A549 (cell line): Measurements from ENCODE around the gene CCNYL1. TPM values are rescaled to one million over a fixed set of nuclear protein-coding genes. Genes with fewer than 3 reads are reported as not detected.

Experiments used
- ATAC-seq, 2 experiments: fragments of 200-7000 bp in 1 of 2; fragments of >200 bp in 1 of 2; cut with Nextera tagmentation in 1 of 2; cut with Tn5 transposase in 1 of 2; 3 replicates each; pipeline versions ENCODE4 v1.8.0 to v1.9.1; 2018 to 2020; ENCODE audit warnings: mild to moderate bottlenecking in 1 of 2, moderate library complexity in 1 of 2
- CTCF ChIA-PET: fragments of 300-600 bp; sonication (Branson Sonifier 250); formaldehyde crosslinking; extraction: SDS; loops from one replicate; lab custom pipeline; 2021; ENCODE audit warnings: antibody characterized with exemption, inconsistent platforms; lab: Yijun Ruan, JAX
- POLR2A ChIA-PET: fragments of 350-600 bp; formaldehyde crosslinking; extraction: SDS; loops from one replicate; lab custom pipeline; 2021; ENCODE audit warnings: antibody characterized with exemption, inconsistent platforms; lab: Yijun Ruan, JAX
- DNase-seq, 2 experiments: peaks; one replicate each; pipeline versions ENCODE4 v3.0.0 to v3.0.0-alpha.2; 2011 to 2016; ENCODE audit warnings: low read depth in 1 of 2, low spot score in 1 of 2
- FAIRE-seq: peaks from 2 replicates; lab custom pipeline; 2011; peaks lifted over from hg19 to GRCh38; lab: Jason Lieb, UNC
- H3K27ac ChIP-seq, 2 experiments: fragments of >200 bp; sonication (Bioruptor Twin); formaldehyde crosslinking; 3 replicates each; pipeline ENCODE4 v1.5.1; 2016 to 2017
- H3K4me1 ChIP-seq: fragments of >200 bp; sonication (Bioruptor Twin); formaldehyde crosslinking; 3 replicates; pipeline ENCODE4 v1.6.1; 2016
- H3K4me2 ChIP-seq: fragments of >200 bp; sonication (Bioruptor Twin); formaldehyde crosslinking; 3 replicates; pipeline ENCODE4 v1.6.1; 2016
- H3K4me3 ChIP-seq: fragments of >200 bp; sonication (Bioruptor Twin); formaldehyde crosslinking; 3 replicates; pipeline ENCODE4 v1.5.1; 2016
- H3K9me3 ChIP-seq: fragments of >200 bp; sonication (Bioruptor Twin); formaldehyde crosslinking; 3 replicates; pipeline ENCODE4 v1.6.1; 2016
- CBX2 ChIP-seq: fragments of 200-600 bp; sonication (generic); IDR thresholded peaks from 2 replicates; pipeline ENCODE4 v1.6.1; 2016; ENCODE audit warnings: low read depth, mild to moderate bottlenecking, borderline replicate concordance
- CBX8 ChIP-seq: fragments of 200-600 bp; sonication (generic); IDR thresholded peaks from 2 replicates; pipeline ENCODE4 v1.6.1; 2016
- CHD2 ChIP-seq: fragments of 150-350 bp; IDR thresholded peaks from 2 replicates; pipeline ENCODE4 v1.6.1; 2014; ENCODE audit warnings: low read length; ENCODE audit not compliant: partially characterized antibody
- EHF ChIP-seq: fragments of 250-450 bp; sonication (Bioruptor Pico); IDR thresholded peaks from 2 replicates; pipeline ENCODE4 v1.5.0; 2020; ENCODE audit warnings: mild to moderate bottlenecking
- ELK1 ChIP-seq: fragments of 150-350 bp; IDR thresholded peaks from 2 replicates; pipeline ENCODE4 v1.6.1; 2014; ENCODE audit warnings: low read depth, mild to moderate bottlenecking, low read length
- EP300 ChIP-seq, 2 experiments: fragments of >200 bp; sonication (Bioruptor Twin); formaldehyde crosslinking; IDR thresholded peaks; 2 replicates in 1 of 2; 3 replicates in 1 of 2; pipeline ENCODE4 v1.6.1; 2016 to 2017
- FOSB ChIP-seq: fragments of 250-450 bp; sonication (Bioruptor Pico); IDR thresholded peaks from 2 replicates; pipeline ENCODE4 v1.5.0; 2020; ENCODE audit warnings: mild to moderate bottlenecking, moderate library complexity
- FOSL2 ChIP-seq, 2 experiments: fragments of 450-650 bp in 1 of 2; fragments of >200 bp in 1 of 2; sonication (Bioruptor Twin) in 1 of 2; formaldehyde crosslinking; IDR thresholded peaks; 2 replicates each; pipeline versions ENCODE4 v1.5.0 to v1.6.1; 2016 to 2020; ENCODE audit warnings: mild to moderate bottlenecking in 1 of 2, moderate library complexity in 1 of 2
- GATA3 ChIP-seq: IDR thresholded peaks from 2 replicates; pipeline ENCODE4 v1.6.1; 2012; ENCODE audit warnings: borderline replicate concordance
- HOXB5 ChIP-seq: fragments of 250-450 bp; sonication (Bioruptor Pico); IDR thresholded peaks from 2 replicates; pipeline ENCODE4 v1.5.0; 2020; ENCODE audit warnings: mild to moderate bottlenecking, moderate library complexity
- JUN ChIP-seq, 2 experiments: fragments of >200 bp; sonication (Bioruptor Twin); formaldehyde crosslinking; IDR thresholded peaks; 2 replicates in 1 of 2; 3 replicates in 1 of 2; pipeline ENCODE4 v1.6.1; 2016 to 2017
- MAZ ChIP-seq: fragments of 150-350 bp; IDR thresholded peaks from 2 replicates; pipeline ENCODE4 v1.6.1; 2014; ENCODE audit warnings: antibody characterized with exemption, low read depth, low read length, borderline replicate concordance
- MYC ChIP-seq: IDR thresholded peaks from 2 replicates; pipeline ENCODE4 v1.6.1; 2012; ENCODE audit warnings: mild to moderate bottlenecking, inconsistent platforms, low read length, improper control_type of control experiment, borderline replicate concordance
- NFE2L2 ChIP-seq: fragments of 150-350 bp; conservative IDR thresholded peaks from 2 replicates; pipeline ENCODE4 v1.6.1; 2014; ENCODE audit warnings: low read length
- NPAS2 ChIP-seq: fragments of 250-450 bp; sonication (Bioruptor Pico); IDR thresholded peaks from 2 replicates; pipeline ENCODE4 v1.8.0; 2022; ENCODE audit warnings: mild to moderate bottlenecking, moderate library complexity, borderline replicate concordance
- NR3C1 ChIP-seq: fragments of >200 bp; sonication (Bioruptor Twin); formaldehyde crosslinking; IDR thresholded peaks from 3 replicates; pipeline ENCODE4 v1.6.1; 2017
- RNF2 ChIP-seq: fragments of 200-600 bp; sonication (generic); IDR thresholded peaks from 2 replicates; pipeline ENCODE4 v1.6.1; 2016; ENCODE audit warnings: low read depth, mild to moderate bottlenecking, antibody characterized with exemption, moderate library complexity, borderline replicate concordance
- SMC3 ChIP-seq: fragments of >200 bp; sonication (Bioruptor Twin); formaldehyde crosslinking; IDR thresholded peaks from 3 replicates; pipeline ENCODE4 v1.6.1; 2018; ENCODE audit warnings: inconsistent platforms
- SREBF2 ChIP-seq: fragments of 450-650 bp; IDR thresholded peaks from 2 replicates; pipeline ENCODE4 v1.6.1; 2014; ENCODE audit warnings: mild to moderate bottlenecking, moderate library complexity
- TFCP2L1 ChIP-seq: fragments of 250-450 bp; sonication (Bioruptor Pico); IDR thresholded peaks from 2 replicates; pipeline ENCODE4 v1.5.0; 2021; ENCODE audit warnings: mild to moderate bottlenecking
- TP53 ChIP-seq: fragments of 250-450 bp; sonication (Bioruptor Pico); IDR thresholded peaks from 2 replicates; pipeline ENCODE4 v1.5.0; 2021; ENCODE audit warnings: mild to moderate bottlenecking, moderate library complexity
- ZC3H11A ChIP-seq: fragments of 450-650 bp; IDR thresholded peaks from 2 replicates; pipeline ENCODE4 v1.6.1; 2014; ENCODE audit warnings: antibody characterized with exemption, mild to moderate bottlenecking
- ZFP36 ChIP-seq: fragments of 450-650 bp; IDR thresholded peaks from 2 replicates; pipeline ENCODE4 v1.6.1; 2014; ENCODE audit warnings: borderline replicate concordance; ENCODE audit not compliant: partially characterized antibody
- ZNF302 ChIP-seq: fragments of 250-450 bp; sonication (Bioruptor Pico); IDR thresholded peaks from 2 replicates; pipeline ENCODE4 v1.9.0; 2021; ENCODE audit warnings: inconsistent platforms, mild to moderate bottlenecking, moderate library complexity
- WGBS: methylation state at CpG from one replicate; pipeline ENCODE4 v1.1.6; 2017; ENCODE audit errors: missing lambda C conversion rate; 5-methylcytosine and 5-hydroxymethylcytosine counted together
- polyA plus RNA-seq, 4 experiments: library from polyadenylated mRNA; depleted of rRNA in 3 of 4; stranded (reverse); fragments of >200 nt; fragmentation: RNase III in 1 of 4; extraction: RNeasy Plus Mini Kit Qiagen cat#74134 plus additional on column Dnase treatment in 1 of 4; gene quantifications; 2 replicates in 3 of 4; 3 replicates in 1 of 4; pipeline ENCODE4 v1.2.3, GENCODE V29; 2011 to 2017
- TF ChIP-seq, protein P1 (sequence below): fragments of >200 bp; sonication (Bioruptor Twin); formaldehyde crosslinking; IDR thresholded peaks from 2 replicates; pipeline ENCODE4 v1.6.1; 2016
- TF ChIP-seq, protein P2 (sequence below): IDR thresholded peaks from 2 replicates; pipeline ENCODE4 v1.6.1; 2012
- TF ChIP-seq, protein P3 (sequence below): fragments of 250-450 bp; sonication (Bioruptor Pico); IDR thresholded peaks from 2 replicates; pipeline ENCODE4 v1.5.0; 2020; ENCODE audit warnings: low read depth, mild to moderate bottlenecking, moderate library complexity

Gene CCNYL1
- polyA plus RNA-seq, 2 of the 4 experiments (the other 2 are of a cell fraction): 16.9 to 31.6 TPM

GRCh38 chr2:207754498-207755383, 43.3 kb downstream of the CCNYL1 start:
- FAIRE-seq: no peak

DNA sequence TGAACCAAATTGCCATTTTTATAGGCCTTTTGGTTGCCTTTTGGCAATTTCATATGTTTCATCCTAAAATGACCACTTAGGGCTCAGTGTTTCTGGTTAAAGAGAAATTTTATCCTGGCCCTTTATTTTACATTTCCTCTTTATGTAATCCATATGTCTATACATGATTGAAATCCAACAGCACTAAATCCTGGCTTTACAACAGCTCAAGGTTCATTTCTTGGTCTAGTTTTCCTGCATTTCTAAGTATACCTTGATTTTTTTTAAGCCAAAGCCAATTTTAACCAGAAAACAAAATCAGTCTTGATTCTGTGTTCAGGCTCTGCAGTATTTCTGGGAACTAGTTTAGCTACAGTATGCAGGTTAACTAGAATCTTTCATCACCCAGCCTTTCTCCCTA, 46.6 kb downstream of the CCNYL1 start:
- no peak for TF ChIP-seq ZC3H11A
- TF ChIP-seq HOXB5 (CRISPR knock-in tag): no peak
- no peak for TF ChIP-seq TP53 (CRISPR knock-in tag)
- no peak for TF ChIP-seq FOSL2 (IDR thresholded peaks at IDR 0.05)
- TF ChIP-seq FOSL2 (CRISPR knock-in tag; IDR thresholded peaks at IDR 0.05): no peak
- TF ChIP-seq CBX2: no peak
- TF ChIP-seq, protein P1, sequence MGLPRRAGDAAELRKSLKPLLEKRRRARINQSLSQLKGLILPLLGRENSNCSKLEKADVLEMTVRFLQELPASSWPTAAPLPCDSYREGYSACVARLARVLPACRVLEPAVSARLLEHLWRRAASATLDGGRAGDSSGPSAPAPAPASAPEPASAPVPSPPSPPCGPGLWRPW: no peak
- TF ChIP-seq TFCP2L1 (CRISPR knock-in tag): no peak
- TF ChIP-seq, protein P2, sequence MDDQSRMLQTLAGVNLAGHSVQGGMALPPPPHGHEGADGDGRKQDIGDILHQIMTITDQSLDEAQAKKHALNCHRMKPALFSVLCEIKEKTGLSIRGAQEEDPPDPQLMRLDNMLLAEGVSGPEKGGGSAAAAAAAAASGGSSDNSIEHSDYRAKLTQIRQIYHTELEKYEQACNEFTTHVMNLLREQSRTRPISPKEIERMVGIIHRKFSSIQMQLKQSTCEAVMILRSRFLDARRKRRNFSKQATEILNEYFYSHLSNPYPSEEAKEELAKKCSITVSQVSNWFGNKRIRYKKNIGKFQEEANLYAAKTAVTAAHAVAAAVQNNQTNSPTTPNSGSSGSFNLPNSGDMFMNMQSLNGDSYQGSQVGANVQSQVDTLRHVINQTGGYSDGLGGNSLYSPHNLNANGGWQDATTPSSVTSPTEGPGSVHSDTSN: no peak
- H3K9me3 ChIP-seq: no peaks in the 10 kb centered on the region
- ChIA-PET CTCF (interaction anchor here (3.0 to 8.6 kb wide), 2 partner anchors 9 to 10 kb away, joined by 7 to 67 read pairs; no protein-coding TSS in a partner anchor), POLR2A (no interaction called here)
- ATAC-seq (no peak), FAIRE-seq (no peak), DNase-seq (no peak)
- H3K4me1 ChIP-seq: no peaks in the 10 kb centered on the region; the same call in 2 of the 3 replicates
- H3K4me2 ChIP-seq: no peak overlapping the region
- no peak overlapping the region for H3K27ac ChIP-seq
- no peak overlapping the region for H3K4me3 ChIP-seq

More at GRCh38 chr2:207754498-207755383, 43.3 kb downstream of the CCNYL1 start:
- CTCF ChIA-PET: interaction anchor here (0.6 to 3.0 kb wide), 9 partner anchors 9 to 318 kb away, joined by 3 to 11 read pairs (median 4); no protein-coding TSS in a partner anchor
- 93% methylated on average over 6 of the region's 6 CpGs for WGBS
- Histone ChIP-seq H3K4me1 (peaks cover 16% of the 10 kb centered on the region), H3K4me3 (no peak overlapping the region), H3K9me3 (no peaks in the 10 kb centered on the region), H3K4me2 (no peak overlapping the region), H3K27ac (no peak overlapping the region)
- no peak for TF ChIP-seq CBX8
- TF ChIP-seq MYC: no peak
- no peak for TF ChIP-seq GATA3
- TF ChIP-seq SMC3: no peak
- TF ChIP-seq ZNF302 (CRISPR knock-in tag): no peak
- no peak for TF ChIP-seq MAZ
- TF ChIP-seq, protein P3, sequence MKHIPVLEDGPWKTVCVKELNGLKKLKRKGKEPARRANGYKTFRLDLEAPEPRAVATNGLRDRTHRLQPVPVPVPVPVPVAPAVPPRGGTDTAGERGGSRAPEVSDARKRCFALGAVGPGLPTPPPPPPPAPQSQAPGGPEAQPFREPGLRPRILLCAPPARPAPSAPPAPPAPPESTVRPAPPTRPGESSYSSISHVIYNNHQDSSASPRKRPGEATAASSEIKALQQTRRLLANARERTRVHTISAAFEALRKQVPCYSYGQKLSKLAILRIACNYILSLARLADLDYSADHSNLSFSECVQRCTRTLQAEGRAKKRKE (CRISPR knock-in tag): no peak
- TF ChIP-seq NPAS2 (CRISPR knock-in tag): no peak
- POLR2A ChIA-PET: no interaction called here
- ATAC-seq: no peak
- no peak for DNase-seq

DNA sequence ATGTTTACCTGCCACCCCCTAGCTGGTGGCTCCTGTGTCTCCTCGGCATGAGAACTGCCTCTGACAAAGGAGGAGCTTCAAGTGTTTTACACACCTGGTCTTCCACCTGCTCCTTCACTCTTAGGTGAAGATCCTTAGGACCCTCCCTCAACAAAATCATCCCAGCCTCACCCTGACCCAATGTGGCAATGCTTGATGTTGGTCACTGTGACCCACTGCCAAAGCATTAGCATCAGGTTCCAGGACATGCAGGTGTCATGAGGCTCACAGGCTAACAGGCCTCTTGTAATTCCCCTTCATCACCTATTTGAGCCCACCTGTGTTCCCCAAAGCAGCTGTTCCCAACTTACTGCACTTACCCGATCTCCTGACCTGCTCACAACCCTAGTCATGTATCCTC, 48.5 kb downstream of the CCNYL1 start:
- Histone ChIP-seq H3K4me2 (no peak overlapping the region), H3K9me3 (no peaks in the 10 kb centered on the region), H3K4me1 (peaks cover 10% of the 10 kb centered on the region), H3K4me3 (no peak overlapping the region), H3K27ac (no peak overlapping the region)
- no peak for DNase-seq
- ChIA-PET CTCF (interaction anchor here (1.1 to 8.6 kb wide), 6 partner anchors 12 to 300 kb away, joined by 3 to 67 read pairs (median 5); no protein-coding TSS in a partner anchor), POLR2A (no interaction called here)
- WGBS: 83% methylated on average over 2 of the region's 2 CpGs
- FAIRE-seq: no peak
- ATAC-seq: peak in 1 of 2 experiments; percentile 10; a peak in 1 of 6 replicates
- TF ChIP-seq RNF2 (no peak), NFE2L2 (no peak), EHF (CRISPR knock-in tag) (no peak), FOSB (no peak), ELK1 (no peak), EP300 (IDR thresholded peaks at IDR 0.05) (no peak), JUN (IDR thresholded peaks at IDR 0.05) (no peak), CHD2 (no peak), ZFP36 (no peak), SREBF2 (no peak), NR3C1 (no peak), ZC3H11A (no peak), TP53 (CRISPR knock-in tag) (no peak)
